Neural progenitor cell (in vitro differentiated cells): ENCODE data around the gene AGAP3. TPM values are rescaled to one million over a fixed set of nuclear protein-coding genes. Genes with fewer than 3 reads are reported as not detected.

Experiments
- DNase-seq: peaks from one replicate; pipeline ENCODE4 v3.0.0-alpha.2; 2016; ENCODE audit warnings: low spot score
- H2AFZ ChIP-seq: fragments of 200-600 bp; sonication (generic); replicated peaks from 2 replicates; pipeline ENCODE4 v1.6.1; 2016; ENCODE audit warnings: antibody characterized with exemption
- H3F3A ChIP-seq: fragments of 200-600 bp; sonication (generic); 2 replicates; pipeline ENCODE4 v1.6.1; 2016; ENCODE audit warnings: antibody characterized with exemption, low read depth
- H3K27ac ChIP-seq: fragments of 200-600 bp; sonication (generic); 2 replicates; pipeline ENCODE4 v1.5.1; 2016; ENCODE audit warnings: mild to moderate bottlenecking
- H3K27me3 ChIP-seq: fragments of 200-600 bp; sonication (generic); 2 replicates; pipeline ENCODE4 v1.6.1; 2016; ENCODE audit warnings: mild to moderate bottlenecking, moderate library complexity
- H3K36me3 ChIP-seq: fragments of 200-600 bp; sonication (generic); 2 replicates; pipeline ENCODE4 v1.5.1; 2016
- H3K4me1 ChIP-seq: fragments of 200-600 bp; sonication (generic); 2 replicates; pipeline ENCODE4 v1.6.1; 2016; ENCODE audit warnings: mixed run types
- H3K4me2 ChIP-seq: fragments of 200-600 bp; sonication (generic); 2 replicates; pipeline ENCODE4 v1.6.1; 2016
- H3K4me3 ChIP-seq: fragments of 200-600 bp; sonication (generic); 2 replicates; pipeline ENCODE4 v1.5.1; 2016
- H3K79me2 ChIP-seq: fragments of 200-600 bp; sonication (generic); 2 replicates; pipeline ENCODE4 v1.6.1; 2016; ENCODE audit warnings: low read depth
- H3K9ac ChIP-seq: fragments of 200-600 bp; sonication (generic); 2 replicates; pipeline ENCODE4 v1.6.1; 2016
- H3K9me3 ChIP-seq: fragments of 200-600 bp; sonication (generic); 2 replicates; pipeline ENCODE4 v1.5.1; 2016; ENCODE audit warnings: low read depth
- H4K20me1 ChIP-seq: fragments of 200-600 bp; sonication (generic); 2 replicates; pipeline ENCODE4 v1.6.1; 2016; ENCODE audit warnings: low read depth
- H3K27ac Mint-ChIP-seq: 3 replicates; pipeline ENCODE4 v1.8.0; 2021; ENCODE audit warnings: mixed read lengths
- H3K27me3 Mint-ChIP-seq: 2 replicates; pipeline ENCODE4 v1.8.0; 2022; ENCODE audit warnings: low read depth, mild to moderate bottlenecking, inconsistent platforms, moderate library complexity, mixed read lengths; ENCODE audit not compliant: insufficient read depth
- H3K36me3 Mint-ChIP-seq: 3 replicates; pipeline ENCODE4 v1.8.0; 2021; ENCODE audit warnings: mixed read lengths
- H3K4me1 Mint-ChIP-seq: 3 replicates; pipeline ENCODE4 v1.8.0; 2021; ENCODE audit warnings: mixed read lengths
- H3K4me3 Mint-ChIP-seq: 3 replicates; pipeline ENCODE4 v1.8.0; 2021; ENCODE audit warnings: mild to moderate bottlenecking, moderate library complexity, mixed read lengths
- H3K9me3 Mint-ChIP-seq: 3 replicates; pipeline ENCODE4 v1.8.0; 2020; ENCODE audit warnings: mixed read lengths
- CTCF ChIP-seq: fragments of 200-600 bp; sonication (generic); IDR thresholded peaks from 2 replicates; pipeline ENCODE4 v1.5.1; 2017; ENCODE audit warnings: antibody characterized with exemption, mild to moderate bottlenecking
- EZH2 ChIP-seq: fragments of 200-600 bp; sonication (generic); IDR thresholded peaks from 2 replicates; pipeline ENCODE4 v1.6.1; 2017; ENCODE audit warnings: antibody characterized with exemption, mild to moderate bottlenecking, moderate library complexity
- EZH2phosphoT487 ChIP-seq: fragments of 200-600 bp; sonication (generic); IDR thresholded peaks from 2 replicates; pipeline ENCODE4 v1.6.1; 2017; ENCODE audit warnings: antibody characterized with exemption
- total RNA-seq: library from RNA; depleted of rRNA; stranded (reverse); fragments of >200 nt; gene quantifications from 2 replicates; pipeline ENCODE4 v1.2.3, GENCODE V29; 2015; ENCODE audit warnings: low replicate concordance

Gene AGAP3
- total RNA-seq, 1 donor from 2014 or later = 38.9 TPM

- Mint-ChIP-seq H3K36me3 (peaks cover 22% of the 10 kb centered on the region), H3K4me1 (peaks cover 27% of the 10 kb centered on the region), H3K27me3 (peaks cover 12% of the 10 kb centered on the region), H3K4me3 (no peak overlapping the region), H3K27ac (no peak overlapping the region), H3K9me3 (no peaks in the 10 kb centered on the region)
- H3K27me3 ChIP-seq = no peaks in the 10 kb centered on the region
- no peak overlapping the region for H3K4me2 ChIP-seq
- H3K79me2 ChIP-seq = no peaks in the 10 kb centered on the region
- no peak for DNase-seq
- no peak overlapping the region for H3K4me3 ChIP-seq
- no peak overlapping the region for H3K9ac ChIP-seq
- H3F3A ChIP-seq = peaks cover 41% of the 10 kb centered on the region
- TF ChIP-seq CTCF = no peak
- TF ChIP-seq EZH2 = no peak
- TF ChIP-seq EZH2phosphoT487 = no peak
- H2AFZ ChIP-seq = no peak overlapping the region
- no peaks in the 10 kb centered on the region for H3K36me3 ChIP-seq
- H4K20me1 ChIP-seq = peaks cover 79% of the 10 kb centered on the region
- no peak overlapping the region for H3K27ac ChIP-seq
- H3K4me1 ChIP-seq = peaks cover 8% of the 10 kb centered on the region
- no peaks in the 10 kb centered on the region for H3K9me3 ChIP-seq
Observed at GRCh38 chr7:151122796-151123157, 36.5 kb downstream of the AGAP3 start.

- peaks cover 27% of the 10 kb centered on the region for H3K4me1 Mint-ChIP-seq
- Histone ChIP-seq H3K9me3 (no peaks in the 10 kb centered on the region), H3K9ac (no peak overlapping the region), H3K4me3 (no peak overlapping the region), H3K27me3 (no peaks in the 10 kb centered on the region), H3K36me3 (no peaks in the 10 kb centered on the region), H2AFZ (no peak overlapping the region), H3K4me2 (no peak overlapping the region), H3K4me1 (peaks cover 8% of the 10 kb centered on the region), H4K20me1 (peaks cover 79% of the 10 kb centered on the region), H3F3A (peaks cover 41% of the 10 kb centered on the region), H3K27ac (no peak overlapping the region), H3K79me2 (no peaks in the 10 kb centered on the region)
- DNase-seq = no peak
- peak overlapping the region; percentile 27 for H3K4me3 Mint-ChIP-seq
- peaks cover 12% of the 10 kb centered on the region for H3K27me3 Mint-ChIP-seq
- peaks cover 22% of the 10 kb centered on the region for H3K36me3 Mint-ChIP-seq
- H3K9me3 Mint-ChIP-seq = no peaks in the 10 kb centered on the region
- TF ChIP-seq EZH2phosphoT487 (no peak), EZH2 (no peak), CTCF (no peak)
- no peak overlapping the region for H3K27ac Mint-ChIP-seq
Observed at GRCh38 chr7:151123158-151123821, 37.0 kb downstream of the AGAP3 start.

GRCh38 chr7:151123822-151124464 lies 37.7 kb downstream of the AGAP3 start:
- Histone ChIP-seq H3K9me3 (no peaks in the 10 kb centered on the region), H4K20me1 (peaks cover 77% of the 10 kb centered on the region), H3K4me1 (peaks cover 8% of the 10 kb centered on the region), H3K27ac (no peak overlapping the region), H3F3A (peaks cover 41% of the 10 kb centered on the region), H3K9ac (no peak overlapping the region), H3K27me3 (no peaks in the 10 kb centered on the region), H3K4me2 (no peak overlapping the region), H2AFZ (no peak overlapping the region), H3K4me3 (no peak overlapping the region), H3K36me3 (no peaks in the 10 kb centered on the region), H3K79me2 (no peaks in the 10 kb centered on the region)
- peaks cover 26% of the 10 kb centered on the region for H3K36me3 Mint-ChIP-seq
- peaks cover 27% of the 10 kb centered on the region for H3K4me1 Mint-ChIP-seq
- DNase-seq = peak; percentile 89
- H3K27ac Mint-ChIP-seq = no peak overlapping the region
- H3K27me3 Mint-ChIP-seq = peaks cover 12% of the 10 kb centered on the region
- H3K9me3 Mint-ChIP-seq = no peaks in the 10 kb centered on the region
- peak overlapping the region; percentile 27 for H3K4me3 Mint-ChIP-seq
- no peak for TF ChIP-seq EZH2phosphoT487
- TF ChIP-seq EZH2 = peak; percentile 48
- peak; percentile 100 for TF ChIP-seq CTCF
